WTC11 (cell line): ENCODE results near the gene GABRB2. TPM values are rescaled to one million over a fixed set of nuclear protein-coding genes. Genes with fewer than 3 reads are reported as not detected.
"Not testable (repeated sequence)": the region's sequence is repeated elsewhere in the genome, so short reads cannot be mapped to it uniquely, and the experiment has no call there.

Experiments
- ATAC-seq: fragments of 200-7000 bp; cut with Tn5 transposase; 2 replicates; pipeline ENCODE4 v1.10.0; 2021; ENCODE audit warnings: mild to moderate bottlenecking, moderate library complexity
- CTCF ChIA-PET: fragments of 300-600 bp; sonication (Branson Sonifier 250); formaldehyde crosslinking; loops from one replicate; lab custom pipeline; 2021; ENCODE audit warnings: antibody characterized with exemption; lab: Charles Lee
- POLR2A ChIA-PET: fragments of 350-600 bp; sonication (Branson Sonifier 250); formaldehyde crosslinking; loops from one replicate; lab custom pipeline; 2021; ENCODE audit warnings: antibody characterized with exemption; lab: Charles Lee
- DNase-seq: peaks from one replicate; pipeline ENCODE4 v3.0.0; 2021; ENCODE audit warnings: low spot score
- H3K27ac Mint-ChIP-seq: 2 replicates; pipeline ENCODE4 v1.8.0; 2021; ENCODE audit warnings: mixed read lengths
- H3K27me3 Mint-ChIP-seq: 2 replicates; pipeline ENCODE4 v1.8.0; 2021; ENCODE audit warnings: low read depth, mild to moderate bottlenecking, moderate library complexity, mixed read lengths
- H3K36me3 Mint-ChIP-seq: 2 replicates; pipeline ENCODE4 v1.8.0; 2021; ENCODE audit warnings: mixed read lengths
- H3K4me1 Mint-ChIP-seq: 2 replicates; pipeline ENCODE4 v1.8.0; 2022; ENCODE audit warnings: mixed read lengths
- H3K4me3 Mint-ChIP-seq: 2 replicates; pipeline ENCODE4 v1.8.0; 2021; ENCODE audit warnings: mild to moderate bottlenecking, moderate library complexity, mixed read lengths
- H3K9me3 Mint-ChIP-seq: 2 replicates; pipeline ENCODE4 v1.8.0; 2021; ENCODE audit warnings: mixed read lengths
- CBFB ChIP-seq: sonication (generic); formaldehyde crosslinking; IDR thresholded peaks from 2 replicates; pipeline ENCODE4 v1.8.1; 2022; ENCODE audit warnings: mild to moderate bottlenecking, low read depth, missing genetic modification reagents
- MXD4 ChIP-seq: fragments of 250-450 bp; sonication (Bioruptor Pico); IDR thresholded peaks from 2 replicates; pipeline ENCODE4 v1.8.0; 2021; ENCODE audit warnings: mild to moderate bottlenecking, moderate library complexity, borderline replicate concordance
- MYBL2 ChIP-seq: sonication (generic); formaldehyde crosslinking; IDR thresholded peaks from 2 replicates; pipeline ENCODE4 v1.8.1; 2023; ENCODE audit warnings: mild to moderate bottlenecking, moderate library complexity, missing genetic modification reagents
- NR1H2 ChIP-seq: sonication (generic); formaldehyde crosslinking; IDR thresholded peaks from 2 replicates; pipeline ENCODE4 v1.9.0; 2021; ENCODE audit warnings: mild to moderate bottlenecking, moderate library complexity, missing genetic modification reagents
- NR3C1 ChIP-seq: sonication (generic); formaldehyde crosslinking; conservative IDR thresholded peaks from 2 replicates; pipeline ENCODE4 v1.8.1; 2023; ENCODE audit warnings: low read depth, mild to moderate bottlenecking, missing genetic modification reagents
- PRRX2 ChIP-seq: fragments of 250-450 bp; sonication (Bioruptor Pico); IDR thresholded peaks from 2 replicates; pipeline ENCODE4 v1.8.0; 2021; ENCODE audit warnings: mild to moderate bottlenecking
- RELA ChIP-seq: sonication (generic); formaldehyde crosslinking; IDR thresholded peaks from 2 replicates; pipeline ENCODE4 v1.8.1; 2022; ENCODE audit warnings: missing genetic modification reagents, mild to moderate bottlenecking, borderline replicate concordance
- RORB ChIP-seq: fragments of 250-450 bp; sonication (Bioruptor Pico); IDR thresholded peaks from 2 replicates; pipeline ENCODE4 v1.9.0; 2021; ENCODE audit warnings: mild to moderate bottlenecking
- SOX15 ChIP-seq: fragments of 250-450 bp; sonication (Bioruptor Pico); IDR thresholded peaks from 2 replicates; pipeline ENCODE4 v1.9.0; 2021; ENCODE audit warnings: mild to moderate bottlenecking
- SP1 ChIP-seq: sonication (generic); formaldehyde crosslinking; conservative IDR thresholded peaks from 2 replicates; pipeline ENCODE4 v1.8.1; 2022; ENCODE audit warnings: missing genetic modification reagents
- ZBTB21 ChIP-seq: sonication (generic); formaldehyde crosslinking; IDR thresholded peaks from 2 replicates; pipeline ENCODE4 v1.8.1; 2023; ENCODE audit warnings: mild to moderate bottlenecking, missing genetic modification reagents, borderline replicate concordance
- ZNF423 ChIP-seq: fragments of 250-450 bp; sonication (Bioruptor Pico); IDR thresholded peaks from 2 replicates; pipeline ENCODE4 v2.1.2; 2022; ENCODE audit warnings: mild to moderate bottlenecking, moderate library complexity
- ZNF671 ChIP-seq: fragments of 250-450 bp; sonication (Bioruptor Pico); IDR thresholded peaks from 2 replicates; pipeline ENCODE4 v1.8.0; 2021; ENCODE audit warnings: mild to moderate bottlenecking
- total RNA-seq: library from RNA; stranded (reverse); gene quantifications from 3 replicates; pipeline ENCODE4 v1.2.3, GENCODE V29; 2021
- TF ChIP-seq, protein P1 (sequence below): sonication (generic); formaldehyde crosslinking; IDR thresholded peaks from 2 replicates; pipeline ENCODE4 v1.8.1; 2023; ENCODE audit warnings: mild to moderate bottlenecking, missing genetic modification reagents
- TF ChIP-seq, protein P2 (sequence below): sonication (generic); formaldehyde crosslinking; IDR thresholded peaks from 2 replicates; pipeline ENCODE4 v1.8.0; 2022; ENCODE audit warnings: mild to moderate bottlenecking, missing genetic modification reagents
- TF ChIP-seq, protein P3 (sequence below): sonication (generic); formaldehyde crosslinking; IDR thresholded peaks from 2 replicates; pipeline ENCODE4 v1.8.1; 2022; ENCODE audit warnings: low read depth, missing genetic modification reagents, borderline replicate concordance
- TF ChIP-seq, protein P4 (sequence below): fragments of 250-450 bp; sonication (Bioruptor Pico); IDR thresholded peaks from 2 replicates; pipeline ENCODE4 v2.1.2; 2022; ENCODE audit warnings: mild to moderate bottlenecking, moderate library complexity
- TF ChIP-seq, protein P5 (sequence below): fragments of 250-450 bp; sonication (Bioruptor Pico); conservative IDR thresholded peaks from 2 replicates; pipeline ENCODE4 v1.9.0; 2021; ENCODE audit warnings: mild to moderate bottlenecking
- TF ChIP-seq, protein P6 (sequence below): sonication (generic); formaldehyde crosslinking; IDR thresholded peaks from 2 replicates; pipeline ENCODE4 v1.8.0; 2023; ENCODE audit warnings: mild to moderate bottlenecking, missing genetic modification reagents
- TF ChIP-seq, protein P7 (sequence below): sonication (generic); formaldehyde crosslinking; IDR thresholded peaks from 2 replicates; pipeline ENCODE4 v1.8.0; 2022; ENCODE audit warnings: mild to moderate bottlenecking, missing genetic modification reagents
- TF ChIP-seq, protein P8 (sequence below): fragments of 250-450 bp; sonication (Bioruptor Pico); IDR thresholded peaks from 2 replicates; pipeline ENCODE4 v1.9.0; 2021; ENCODE audit warnings: moderate library complexity, mild to moderate bottlenecking, inconsistent platforms, borderline replicate concordance

GABRB2 gene
- total RNA-seq, 1 experiment from 2014 or later: 0.79 TPM

DNA sequence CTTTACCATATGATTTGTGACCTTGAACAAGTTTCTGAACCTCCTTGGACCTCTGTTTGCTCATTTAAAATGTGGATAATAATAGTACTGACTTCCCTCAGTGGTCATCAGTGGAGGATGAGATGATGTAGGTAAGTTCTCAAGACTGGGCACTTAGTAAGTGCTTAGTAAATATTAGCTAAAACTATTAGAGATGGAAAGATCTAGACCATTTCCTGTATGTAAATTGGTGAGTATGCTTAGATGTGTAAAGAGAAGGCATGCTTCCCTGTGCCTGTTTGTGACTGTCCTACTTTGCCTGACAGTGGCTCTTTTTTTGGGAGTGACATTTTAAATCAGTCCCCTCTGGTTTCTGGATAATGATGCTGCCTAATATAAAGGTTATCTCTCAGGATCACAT, 288.1 kb downstream of the GABRB2 start:
- POLR2A ChIA-PET: interaction anchor here (0.6 kb wide), 1 partner anchor 129 kb away, joined by 3 read pairs; no protein-coding TSS in a partner anchor
- Mint-ChIP-seq H3K27ac (no peak overlapping the region), H3K4me3 (no peak overlapping the region), H3K27me3 (no peaks in the 10 kb centered on the region), H3K9me3 (peaks cover 5% of the 10 kb centered on the region; the same call in 1 of the 2 replicates)
- TF ChIP-seq, protein P1, sequence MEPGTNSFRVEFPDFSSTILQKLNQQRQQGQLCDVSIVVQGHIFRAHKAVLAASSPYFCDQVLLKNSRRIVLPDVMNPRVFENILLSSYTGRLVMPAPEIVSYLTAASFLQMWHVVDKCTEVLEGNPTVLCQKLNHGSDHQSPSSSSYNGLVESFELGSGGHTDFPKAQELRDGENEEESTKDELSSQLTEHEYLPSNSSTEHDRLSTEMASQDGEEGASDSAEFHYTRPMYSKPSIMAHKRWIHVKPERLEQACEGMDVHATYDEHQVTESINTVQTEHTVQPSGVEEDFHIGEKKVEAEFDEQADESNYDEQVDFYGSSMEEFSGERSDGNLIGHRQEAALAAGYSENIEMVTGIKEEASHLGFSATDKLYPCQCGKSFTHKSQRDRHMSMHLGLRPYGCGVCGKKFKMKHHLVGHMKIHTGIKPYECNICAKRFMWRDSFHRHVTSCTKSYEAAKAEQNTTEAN (CRISPR knock-in tag): no peak
- TF ChIP-seq NR3C1 (CRISPR knock-in tag) (no peak), MXD4 (CRISPR knock-in tag) (no peak), RELA (CRISPR knock-in tag) (no peak), ZNF423 (CRISPR knock-in tag) (no peak), PRRX2 (CRISPR knock-in tag) (no peak), MYBL2 (CRISPR knock-in tag) (no peak), SOX15 (CRISPR knock-in tag) (no peak), ZNF671 (CRISPR knock-in tag) (no peak), RORB (CRISPR knock-in tag) (no peak), NR1H2 (no peak)
- TF ChIP-seq, protein P2, sequence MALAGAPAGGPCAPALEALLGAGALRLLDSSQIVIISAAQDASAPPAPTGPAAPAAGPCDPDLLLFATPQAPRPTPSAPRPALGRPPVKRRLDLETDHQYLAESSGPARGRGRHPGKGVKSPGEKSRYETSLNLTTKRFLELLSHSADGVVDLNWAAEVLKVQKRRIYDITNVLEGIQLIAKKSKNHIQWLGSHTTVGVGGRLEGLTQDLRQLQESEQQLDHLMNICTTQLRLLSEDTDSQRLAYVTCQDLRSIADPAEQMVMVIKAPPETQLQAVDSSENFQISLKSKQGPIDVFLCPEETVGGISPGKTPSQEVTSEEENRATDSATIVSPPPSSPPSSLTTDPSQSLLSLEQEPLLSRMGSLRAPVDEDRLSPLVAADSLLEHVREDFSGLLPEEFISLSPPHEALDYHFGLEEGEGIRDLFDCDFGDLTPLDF: no peak
- TF ChIP-seq, protein P3, sequence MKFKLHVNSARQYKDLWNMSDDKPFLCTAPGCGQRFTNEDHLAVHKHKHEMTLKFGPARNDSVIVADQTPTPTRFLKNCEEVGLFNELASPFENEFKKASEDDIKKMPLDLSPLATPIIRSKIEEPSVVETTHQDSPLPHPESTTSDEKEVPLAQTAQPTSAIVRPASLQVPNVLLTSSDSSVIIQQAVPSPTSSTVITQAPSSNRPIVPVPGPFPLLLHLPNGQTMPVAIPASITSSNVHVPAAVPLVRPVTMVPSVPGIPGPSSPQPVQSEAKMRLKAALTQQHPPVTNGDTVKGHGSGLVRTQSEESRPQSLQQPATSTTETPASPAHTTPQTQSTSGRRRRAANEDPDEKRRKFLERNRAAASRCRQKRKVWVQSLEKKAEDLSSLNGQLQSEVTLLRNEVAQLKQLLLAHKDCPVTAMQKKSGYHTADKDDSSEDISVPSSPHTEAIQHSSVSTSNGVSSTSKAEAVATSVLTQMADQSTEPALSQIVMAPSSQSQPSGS (CRISPR knock-in tag): no peak
- TF ChIP-seq, protein P4, sequence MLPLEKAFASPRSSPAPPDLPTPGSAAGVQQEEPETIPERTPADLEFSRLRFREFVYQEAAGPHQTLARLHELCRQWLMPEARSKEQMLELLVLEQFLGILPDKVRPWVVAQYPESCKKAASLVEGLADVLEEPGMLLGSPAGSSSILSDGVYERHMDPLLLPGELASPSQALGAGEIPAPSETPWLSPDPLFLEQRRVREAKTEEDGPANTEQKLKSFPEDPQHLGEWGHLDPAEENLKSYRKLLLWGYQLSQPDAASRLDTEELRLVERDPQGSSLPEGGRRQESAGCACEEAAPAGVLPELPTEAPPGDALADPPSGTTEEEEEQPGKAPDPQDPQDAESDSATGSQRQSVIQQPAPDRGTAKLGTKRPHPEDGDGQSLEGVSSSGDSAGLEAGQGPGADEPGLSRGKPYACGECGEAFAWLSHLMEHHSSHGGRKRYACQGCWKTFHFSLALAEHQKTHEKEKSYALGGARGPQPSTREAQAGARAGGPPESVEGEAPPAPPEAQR: no peak
- TF ChIP-seq, protein P5, sequence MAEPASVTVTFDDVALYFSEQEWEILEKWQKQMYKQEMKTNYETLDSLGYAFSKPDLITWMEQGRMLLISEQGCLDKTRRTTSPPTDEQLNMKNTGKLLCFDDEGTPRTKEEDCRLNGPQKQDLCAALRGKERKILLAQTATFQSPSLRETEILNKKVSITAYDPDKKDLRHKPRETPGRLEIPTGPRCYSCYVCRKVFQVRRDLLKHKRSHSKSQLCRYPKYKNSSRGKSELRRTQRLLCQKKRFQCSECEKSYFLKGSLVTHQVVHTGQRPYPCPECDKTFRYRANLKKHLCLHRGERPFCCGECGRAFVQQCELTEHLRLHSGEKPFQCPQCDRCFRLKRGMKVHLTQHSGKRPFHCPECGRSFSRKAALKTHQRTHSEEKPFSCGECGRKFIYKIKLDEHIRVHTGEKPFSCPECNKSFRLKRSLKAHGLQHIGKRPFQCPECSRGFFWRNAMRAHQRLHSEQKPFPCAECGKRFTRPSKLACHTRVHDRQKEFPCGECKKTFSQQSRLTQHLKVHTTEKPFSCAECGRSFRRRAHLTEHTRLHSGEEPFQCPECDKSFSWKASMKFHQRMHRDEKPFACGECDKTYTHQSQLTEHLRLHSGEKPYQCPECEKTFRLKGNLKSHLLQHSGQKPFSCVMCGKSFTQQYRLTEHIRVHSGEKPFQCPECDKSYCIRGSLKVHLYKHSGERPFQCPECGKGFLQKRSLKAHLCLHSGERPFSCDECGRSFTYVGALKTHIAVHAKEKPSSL (CRISPR knock-in tag): no peak
- TF ChIP-seq, all 79 proteins: peak for 0
- CTCF ChIA-PET: no interaction called here
- no peak for DNase-seq
- Mint-ChIP-seq H3K4me1 (peaks cover 25% of the 10 kb centered on the region), H3K36me3 (no peaks in the 10 kb centered on the region)
- no peak for ATAC-seq

DNA sequence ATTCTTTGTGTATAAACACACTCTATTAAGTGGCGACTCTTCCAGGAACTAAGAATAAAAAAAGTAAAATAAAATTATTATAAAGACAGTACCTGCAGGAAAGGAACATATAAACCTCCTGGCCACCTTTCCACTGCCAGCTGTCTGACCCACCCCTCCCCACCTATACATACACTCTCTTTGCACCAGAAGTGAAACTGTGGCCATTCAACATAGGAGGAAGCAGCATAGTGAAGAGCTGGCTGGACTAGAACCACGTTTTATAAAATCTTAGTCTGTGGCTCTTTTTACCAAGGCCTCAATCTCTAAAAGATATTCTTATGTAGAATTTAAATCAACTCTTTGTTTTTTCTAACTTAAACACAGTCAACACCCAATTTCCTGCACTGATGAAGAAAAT, 289.6 kb downstream of the GABRB2 start:
- ATAC-seq (no peak), DNase-seq (no peak)
- ChIA-PET POLR2A (no interaction called here), CTCF (no interaction called here)
- no peaks in the 10 kb centered on the region for H3K36me3 Mint-ChIP-seq
- TF ChIP-seq ZBTB21 (CRISPR knock-in tag) (no peak), MYBL2 (CRISPR knock-in tag) (no peak), CBFB (no peak), SP1 (CRISPR knock-in tag) (no peak)
- TF ChIP-seq, protein P6, sequence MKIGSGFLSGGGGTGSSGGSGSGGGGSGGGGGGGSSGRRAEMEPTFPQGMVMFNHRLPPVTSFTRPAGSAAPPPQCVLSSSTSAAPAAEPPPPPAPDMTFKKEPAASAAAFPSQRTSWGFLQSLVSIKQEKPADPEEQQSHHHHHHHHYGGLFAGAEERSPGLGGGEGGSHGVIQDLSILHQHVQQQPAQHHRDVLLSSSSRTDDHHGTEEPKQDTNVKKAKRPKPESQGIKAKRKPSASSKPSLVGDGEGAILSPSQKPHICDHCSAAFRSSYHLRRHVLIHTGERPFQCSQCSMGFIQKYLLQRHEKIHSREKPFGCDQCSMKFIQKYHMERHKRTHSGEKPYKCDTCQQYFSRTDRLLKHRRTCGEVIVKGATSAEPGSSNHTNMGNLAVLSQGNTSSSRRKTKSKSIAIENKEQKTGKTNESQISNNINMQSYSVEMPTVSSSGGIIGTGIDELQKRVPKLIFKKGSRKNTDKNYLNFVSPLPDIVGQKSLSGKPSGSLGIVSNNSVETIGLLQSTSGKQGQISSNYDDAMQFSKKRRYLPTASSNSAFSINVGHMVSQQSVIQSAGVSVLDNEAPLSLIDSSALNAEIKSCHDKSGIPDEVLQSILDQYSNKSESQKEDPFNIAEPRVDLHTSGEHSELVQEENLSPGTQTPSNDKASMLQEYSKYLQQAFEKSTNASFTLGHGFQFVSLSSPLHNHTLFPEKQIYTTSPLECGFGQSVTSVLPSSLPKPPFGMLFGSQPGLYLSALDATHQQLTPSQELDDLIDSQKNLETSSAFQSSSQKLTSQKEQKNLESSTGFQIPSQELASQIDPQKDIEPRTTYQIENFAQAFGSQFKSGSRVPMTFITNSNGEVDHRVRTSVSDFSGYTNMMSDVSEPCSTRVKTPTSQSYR (CRISPR knock-in tag): no peak
- TF ChIP-seq, protein P7, sequence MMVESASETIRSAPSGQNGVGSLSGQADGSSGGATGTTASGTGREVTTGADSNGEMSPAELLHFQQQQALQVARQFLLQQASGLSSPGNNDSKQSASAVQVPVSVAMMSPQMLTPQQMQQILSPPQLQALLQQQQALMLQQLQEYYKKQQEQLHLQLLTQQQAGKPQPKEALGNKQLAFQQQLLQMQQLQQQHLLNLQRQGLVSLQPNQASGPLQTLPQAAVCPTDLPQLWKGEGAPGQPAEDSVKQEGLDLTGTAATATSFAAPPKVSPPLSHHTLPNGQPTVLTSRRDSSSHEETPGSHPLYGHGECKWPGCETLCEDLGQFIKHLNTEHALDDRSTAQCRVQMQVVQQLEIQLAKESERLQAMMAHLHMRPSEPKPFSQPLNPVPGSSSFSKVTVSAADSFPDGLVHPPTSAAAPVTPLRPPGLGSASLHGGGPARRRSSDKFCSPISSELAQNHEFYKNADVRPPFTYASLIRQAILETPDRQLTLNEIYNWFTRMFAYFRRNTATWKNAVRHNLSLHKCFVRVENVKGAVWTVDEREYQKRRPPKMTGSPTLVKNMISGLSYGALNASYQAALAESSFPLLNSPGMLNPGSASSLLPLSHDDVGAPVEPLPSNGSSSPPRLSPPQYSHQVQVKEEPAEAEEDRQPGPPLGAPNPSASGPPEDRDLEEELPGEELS (CRISPR knock-in tag): no peak
- TF ChIP-seq, protein P8, sequence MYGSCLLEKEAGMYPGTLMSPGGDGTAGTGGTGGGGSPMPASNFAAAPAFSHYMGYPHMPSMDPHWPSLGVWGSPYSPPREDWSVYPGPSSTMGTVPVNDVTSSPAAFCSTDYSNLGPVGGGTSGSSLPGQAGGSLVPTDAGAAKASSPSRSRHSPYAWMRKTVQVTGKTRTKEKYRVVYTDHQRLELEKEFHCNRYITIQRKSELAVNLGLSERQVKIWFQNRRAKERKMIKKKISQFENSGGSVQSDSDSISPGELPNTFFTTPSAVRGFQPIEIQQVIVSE: no peak
- peaks cover 25% of the 10 kb centered on the region for H3K4me1 Mint-ChIP-seq
- no peaks in the 10 kb centered on the region for H3K27me3 Mint-ChIP-seq
- H3K4me3 Mint-ChIP-seq: no peak overlapping the region
- no peak overlapping the region for H3K27ac Mint-ChIP-seq
- H3K9me3 Mint-ChIP-seq: peaks cover 5% of the 10 kb centered on the region; the same call in 1 of the 2 replicates

DNA sequence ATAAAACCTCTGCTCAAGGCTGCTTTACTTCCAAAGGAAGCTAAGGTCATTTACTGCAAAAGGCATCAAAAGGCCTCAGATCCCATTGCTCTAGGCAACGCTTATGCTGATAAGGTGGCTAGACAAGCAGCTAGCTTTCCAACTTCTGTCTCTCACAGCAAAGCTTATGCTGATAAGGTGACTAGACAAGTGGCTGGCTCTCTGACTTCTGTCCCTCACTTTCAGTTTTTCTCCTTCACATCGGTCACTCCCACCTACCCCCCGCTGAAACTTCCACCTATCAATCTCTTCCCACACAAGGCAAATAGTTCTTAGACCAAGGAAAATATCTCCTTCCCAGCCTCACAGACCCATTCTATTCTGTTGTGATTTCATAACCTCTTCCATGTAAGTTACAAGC, 293.6 kb downstream of the GABRB2 start:
- H3K4me3 Mint-ChIP-seq, POLR2A ChIA-PET, ATAC-seq, H3K27me3 Mint-ChIP-seq, H3K4me1 Mint-ChIP-seq, DNase-seq, CTCF ChIA-PET, H3K27ac Mint-ChIP-seq: not testable (repeated sequence)
- H3K9me3 Mint-ChIP-seq: peaks cover 30% of the 10 kb centered on the region
- peaks cover 31% of the 10 kb centered on the region for H3K36me3 Mint-ChIP-seq
